DMS 273 treated with DMSO at 0.1 percent for 48 hours (cell line): ENCODE data around the gene GPR153.

Experiments used
- DNase-seq: peaks from one replicate; lab custom pipeline; 2025; lab: John Stamatoyannopoulos, UW

Gene GPR153

DNA sequence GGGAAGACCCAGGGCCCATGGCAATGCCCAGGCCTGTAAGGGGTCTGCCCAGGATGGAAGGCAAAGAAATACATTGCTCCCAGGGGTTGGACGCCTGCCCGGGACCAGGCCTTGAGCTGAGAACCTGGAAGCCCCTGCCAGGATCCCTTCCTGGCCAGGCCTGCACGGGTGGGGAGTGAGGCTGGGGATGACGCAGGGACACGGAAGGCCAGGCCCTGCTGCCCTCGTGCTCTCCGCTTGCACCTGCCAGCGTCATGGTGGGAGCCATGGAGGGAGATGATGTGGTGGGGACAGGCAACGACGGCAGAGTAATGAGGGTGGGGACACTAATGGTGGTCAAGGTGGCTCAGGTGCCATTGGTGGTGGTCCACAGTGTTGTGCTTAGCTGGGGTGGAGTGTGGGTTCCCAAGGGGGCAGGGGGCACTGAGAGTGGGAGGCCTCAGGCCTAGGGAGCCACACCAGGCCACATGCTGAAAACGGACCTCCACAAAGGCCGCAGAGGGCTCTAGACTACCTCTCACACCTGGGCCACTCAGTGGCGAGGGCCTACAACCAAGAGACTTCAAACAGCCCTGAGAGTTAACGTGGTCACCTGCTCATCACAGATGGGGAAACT, 12.6 kb downstream of the GPR153 start:
- no peak for DNase-seq

DNA sequence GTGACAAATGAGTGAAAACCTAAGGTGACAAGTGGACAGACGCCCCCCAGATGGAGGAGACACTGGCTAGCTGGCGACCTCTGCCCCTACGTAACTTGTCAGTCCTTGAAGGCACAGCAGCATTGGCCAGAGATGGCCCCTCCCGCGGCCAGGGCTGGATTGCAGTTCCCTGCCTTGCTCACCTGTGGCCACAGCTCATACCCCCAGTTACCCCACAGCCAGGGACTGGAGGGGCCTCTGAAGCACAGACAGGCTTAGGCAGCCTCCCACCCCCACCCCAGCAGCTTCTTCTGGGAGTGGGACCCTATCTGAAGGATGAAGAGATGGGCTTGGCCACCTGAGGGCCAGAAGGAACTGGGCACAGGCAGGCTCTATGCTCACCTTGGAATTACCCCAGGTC, 13.2 kb downstream of the GPR153 start:
- DNase-seq = no peak

DNA sequence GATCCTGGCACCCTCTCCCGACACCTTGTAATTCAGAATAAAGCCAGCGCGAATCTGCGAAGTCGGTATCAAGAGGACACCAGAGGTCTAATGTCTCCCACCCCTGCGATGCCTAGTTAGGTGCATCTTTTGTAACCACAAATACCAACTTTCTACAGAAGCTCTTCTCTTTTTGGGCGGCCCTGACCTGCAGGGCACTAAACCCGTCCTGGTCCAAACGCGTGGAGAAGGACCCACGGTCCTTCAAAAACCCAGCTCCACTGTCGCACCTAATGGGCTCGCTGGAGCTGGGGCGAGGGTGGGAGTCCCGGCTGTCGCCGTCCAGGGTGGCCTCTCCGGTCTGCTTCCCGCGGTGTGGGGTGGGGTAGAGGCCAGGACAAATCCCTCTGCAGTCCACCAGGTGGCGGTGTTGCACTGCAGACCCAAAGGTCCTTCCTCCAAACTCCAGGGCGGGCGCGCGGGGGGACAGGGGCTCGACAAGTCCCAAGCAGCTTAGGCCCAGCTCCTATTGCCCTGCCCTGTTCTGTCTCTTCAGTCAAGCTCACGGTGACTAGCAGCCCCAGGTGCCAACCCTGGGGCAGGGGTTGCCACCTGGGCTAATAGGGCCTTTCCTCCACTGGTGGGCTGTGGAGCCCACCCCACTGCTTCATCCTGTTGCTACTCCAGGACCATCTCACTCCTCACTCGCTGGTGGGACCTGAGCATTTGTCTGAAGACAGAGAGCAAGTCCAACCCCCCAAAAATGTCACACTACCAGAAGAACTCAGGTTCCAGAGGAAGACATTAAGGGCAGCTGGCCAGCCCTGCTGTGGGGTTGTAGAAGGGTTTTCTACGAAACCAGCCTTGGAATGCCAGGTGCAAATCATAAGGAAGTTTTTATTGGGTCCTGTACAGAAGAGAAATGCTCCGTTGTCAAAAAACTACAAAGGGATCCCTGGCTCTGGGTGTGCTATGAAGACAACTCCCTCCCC, 14.1 kb downstream of the GPR153 start:
- DNase-seq = peak; percentile 42

DNA sequence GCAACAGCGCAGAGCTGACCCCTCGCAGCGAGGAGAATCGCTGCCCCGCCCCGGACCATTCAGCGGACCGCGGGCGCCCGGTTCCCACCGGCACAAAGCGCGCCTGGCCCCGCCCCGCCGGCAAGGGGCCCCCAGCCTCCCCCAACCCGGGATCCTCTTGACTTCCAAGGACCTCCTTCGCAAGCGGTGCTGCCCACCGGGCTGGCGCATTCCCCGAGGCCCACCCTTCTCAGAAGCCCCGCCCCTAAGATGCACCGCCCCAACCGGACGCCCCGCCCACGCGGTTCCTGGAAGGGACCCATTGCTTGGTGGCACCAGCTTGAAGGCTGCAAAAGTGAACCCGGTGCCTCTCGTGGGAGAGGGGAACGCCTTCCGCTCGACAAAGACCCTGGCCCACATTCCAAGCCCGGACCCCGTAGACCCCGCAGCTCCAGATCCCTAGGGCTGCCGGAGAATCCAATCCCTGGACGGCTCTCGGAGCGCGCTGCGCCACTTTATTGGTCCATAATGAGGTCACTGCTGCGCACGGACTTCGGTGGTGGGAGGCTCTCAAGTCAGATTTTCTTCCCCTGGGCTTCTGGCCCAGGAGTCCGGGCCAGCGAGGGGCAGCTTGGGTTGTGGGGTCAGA, 14.9 kb downstream of the GPR153 start:
- DNase-seq = no peak

DNA sequence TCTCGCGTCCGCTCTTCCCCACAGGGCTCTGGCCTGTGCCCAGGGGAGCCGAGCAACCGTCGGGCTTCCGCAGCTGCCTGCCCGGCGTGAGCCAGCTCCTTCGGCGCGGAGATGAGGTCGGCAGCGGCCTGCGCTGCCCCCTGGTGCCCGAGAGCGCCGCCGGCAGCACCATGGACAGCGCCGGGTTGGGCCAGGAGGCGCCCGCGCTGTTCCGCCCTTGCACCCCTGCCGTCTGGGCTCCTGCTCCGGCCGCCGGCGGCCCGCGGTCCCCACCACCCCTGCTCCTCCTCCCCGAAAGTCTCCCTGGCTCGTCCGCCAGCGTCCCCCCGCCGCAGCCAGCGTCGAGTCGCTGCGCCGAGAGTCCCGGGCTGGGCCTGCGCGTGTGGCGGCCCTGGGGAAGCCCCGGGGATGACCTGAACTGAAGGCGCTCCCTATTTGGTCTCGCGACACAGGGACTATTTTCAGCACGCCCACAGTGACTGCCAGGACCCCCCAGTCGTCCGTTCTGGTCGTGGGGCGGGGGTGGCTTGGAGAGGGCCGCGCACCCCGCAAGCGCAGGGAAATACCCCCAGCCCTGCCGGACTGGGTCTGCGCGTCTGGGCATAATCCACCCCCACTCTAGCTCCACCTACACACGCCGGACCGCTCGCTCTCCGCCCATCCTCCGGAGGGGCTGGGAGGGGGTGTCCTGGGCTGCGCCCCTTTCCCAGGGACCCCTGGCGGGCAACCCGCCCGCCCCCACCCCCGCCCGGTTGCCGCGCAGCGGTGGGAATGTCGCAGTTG, 15.6 kb downstream of the GPR153 start:
- DNase-seq = no peak

DNA sequence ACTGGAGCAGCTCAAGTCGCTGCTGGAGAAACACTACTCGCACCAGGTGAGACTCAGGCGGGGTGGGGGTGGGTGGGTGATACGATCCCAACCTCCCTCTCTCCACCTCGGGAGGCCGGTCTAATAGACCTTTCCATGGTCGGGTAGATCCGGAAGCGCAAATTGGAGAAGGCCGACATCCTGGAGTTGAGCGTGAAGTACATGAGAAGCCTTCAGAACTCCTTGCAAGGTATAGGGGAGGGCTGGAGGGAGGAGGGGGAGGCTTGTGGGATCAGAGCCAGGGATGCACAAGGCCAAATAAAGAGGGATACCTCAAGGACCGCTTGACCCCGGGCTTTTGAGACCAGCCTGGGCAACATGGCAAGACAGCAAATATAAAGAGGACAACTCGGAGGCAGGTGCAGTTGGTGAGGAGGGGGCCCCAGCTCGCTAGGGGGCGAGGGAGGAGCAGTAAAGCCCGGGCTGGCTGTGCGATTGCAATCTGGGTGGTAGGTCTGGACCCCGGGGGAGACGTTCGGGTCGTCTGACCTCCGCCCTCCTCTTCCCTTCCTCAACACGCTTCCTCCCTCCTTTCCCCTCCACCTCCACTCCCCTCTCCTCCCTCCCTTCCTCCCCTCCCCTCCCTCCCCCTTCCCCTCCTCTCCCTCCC, 16.4 kb downstream of the GPR153 start:
- no peak for DNase-seq

DNA sequence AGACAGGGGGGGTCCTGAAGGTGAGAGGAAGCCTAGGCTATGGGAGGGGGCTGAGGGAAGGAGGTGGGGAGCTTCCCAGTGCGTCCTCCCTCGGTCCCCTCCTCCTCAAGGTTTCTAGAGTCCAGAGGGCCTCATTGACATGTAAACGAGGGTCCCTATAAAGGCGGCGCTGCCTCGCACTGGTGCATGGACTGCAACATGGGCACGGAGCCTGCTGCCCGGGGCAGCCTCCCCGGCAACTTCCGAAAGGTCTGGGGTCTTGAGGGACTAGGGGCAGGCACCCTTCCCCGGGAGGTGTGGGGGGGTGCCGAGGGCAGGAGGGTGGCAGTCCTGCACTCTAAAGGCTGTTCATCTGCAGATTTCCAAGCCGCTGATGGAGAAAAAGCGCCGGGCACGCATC, 16.9 kb downstream of the GPR153 start, which contains the start of gene HES3:
Gene HES3, plus strand, starts transcription at position 187 of the 400 bp plus-strand sequence. Its CDS starts 187 bp downstream, at position 374.
- DNase-seq = no peak

DNA sequence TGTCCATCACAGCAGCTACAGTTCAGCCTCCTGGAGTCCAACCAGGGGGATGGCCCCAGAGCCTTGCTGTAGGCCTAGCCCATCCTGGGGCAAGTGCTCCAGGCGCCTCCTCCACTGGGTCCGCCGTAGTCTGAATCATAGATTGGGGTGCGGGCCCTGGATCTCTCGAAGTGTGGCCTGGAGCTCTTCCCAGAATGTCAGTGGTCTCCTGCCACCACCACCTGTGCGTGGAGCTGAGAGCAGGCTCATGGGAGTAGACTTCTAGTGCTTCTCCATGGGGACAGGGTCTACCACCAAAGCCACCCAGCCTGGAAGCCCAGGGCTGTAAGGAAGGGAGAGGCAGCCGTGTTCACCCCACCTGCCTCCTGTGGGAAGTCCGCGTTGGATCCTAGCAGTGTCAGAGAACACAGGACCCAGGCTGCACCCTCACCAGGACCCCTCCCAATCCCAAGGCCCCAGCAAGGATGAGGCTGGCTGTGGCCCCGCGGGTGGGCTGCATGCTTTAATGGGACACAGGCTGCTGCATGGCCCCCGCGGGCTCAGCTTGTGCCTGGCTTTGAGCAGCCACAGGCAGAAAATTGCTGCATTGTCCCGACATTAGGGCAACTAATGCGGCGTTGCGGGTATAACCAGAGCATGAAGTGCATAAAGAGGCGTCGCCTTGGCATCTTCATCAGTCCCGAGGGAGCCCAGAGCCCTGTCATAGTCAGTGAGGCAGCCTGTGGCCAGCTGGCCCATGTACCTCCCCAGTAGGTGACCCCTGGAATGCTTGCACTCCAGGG, 17.7 kb downstream of the GPR153 start:
- DNase-seq = no peak

DNA sequence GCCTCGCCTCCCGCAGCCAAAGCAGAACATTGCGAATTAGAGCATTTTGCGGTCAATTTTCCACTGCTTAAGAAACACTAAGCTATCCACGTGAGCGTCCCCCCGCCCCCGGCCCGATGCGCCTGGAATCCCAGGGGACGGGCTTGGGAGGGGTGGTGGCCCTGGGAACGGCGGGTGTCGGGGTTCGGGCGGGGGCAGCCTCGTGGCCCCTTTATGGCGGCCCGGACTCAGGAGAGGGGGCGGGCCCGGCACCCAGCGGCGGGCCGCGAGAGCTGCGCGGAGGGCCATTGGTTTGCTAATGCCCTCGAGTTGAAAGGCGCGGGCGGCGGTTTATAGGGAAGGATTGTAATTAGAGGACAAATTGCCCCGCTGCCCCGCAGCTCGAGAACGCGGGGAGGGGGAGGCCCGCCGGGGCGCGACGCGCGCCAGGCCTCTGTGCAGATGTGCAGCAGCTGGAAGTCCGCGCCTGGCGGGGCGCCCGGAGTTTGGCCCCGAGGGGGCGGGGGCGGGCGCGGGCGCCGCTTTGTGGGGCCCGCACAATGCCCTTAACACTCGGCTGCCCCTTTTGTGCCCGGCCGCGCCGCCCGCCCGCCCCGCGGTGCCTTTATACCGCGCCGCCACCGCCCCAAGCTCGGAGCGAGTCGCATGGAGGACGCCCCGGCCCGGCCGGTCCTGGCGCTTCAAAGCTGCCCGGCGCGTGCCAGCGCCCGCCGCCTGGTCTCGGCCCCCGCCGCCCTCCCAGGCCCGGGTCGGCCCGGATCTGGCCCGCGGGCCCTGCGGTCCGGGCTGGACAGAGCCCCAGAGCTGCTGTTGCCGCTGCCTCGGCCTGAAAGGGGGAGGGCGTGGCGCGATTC, 18.8 kb downstream of the GPR153 start:
- DNase-seq = no peak

DNA sequence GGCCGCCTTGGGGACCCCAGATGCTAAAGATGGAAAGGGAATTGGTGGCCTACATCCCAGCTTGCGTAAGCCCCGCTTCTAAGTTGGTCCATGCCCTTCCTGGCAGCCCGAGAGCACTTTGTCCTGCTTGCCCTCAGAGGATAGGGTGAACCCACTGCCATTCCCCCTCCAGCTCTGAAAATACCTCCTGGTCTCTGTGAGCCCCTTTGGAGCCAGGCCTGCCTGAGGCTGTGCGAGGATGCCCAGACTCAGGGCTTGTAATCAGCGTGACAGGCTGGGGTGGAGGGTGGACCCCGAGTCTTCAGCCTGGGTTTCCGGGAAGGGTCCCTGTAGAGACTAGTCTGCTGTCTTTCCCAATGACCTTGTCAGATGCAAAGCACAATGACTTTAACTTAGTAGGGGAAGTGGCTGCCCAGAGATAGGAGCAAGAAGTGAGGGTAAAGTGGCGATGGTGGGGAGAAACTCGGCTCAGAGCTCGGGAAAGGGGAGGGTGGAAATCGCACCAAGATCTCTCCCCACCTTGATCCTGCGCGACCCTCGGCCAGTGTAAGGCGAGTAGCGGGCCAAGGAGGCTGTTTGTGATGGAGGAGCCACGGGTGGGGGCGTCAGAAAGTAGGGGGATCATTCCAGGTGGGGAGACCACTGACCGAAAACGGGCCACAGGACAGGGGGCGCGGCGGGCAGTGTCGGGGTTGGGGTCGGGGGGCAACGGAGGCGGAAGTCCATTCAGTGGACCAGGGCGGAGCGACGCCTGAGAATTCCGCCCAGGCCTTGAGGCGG, 19.6 kb downstream of the GPR153 start:
- DNase-seq = no peak

DNA sequence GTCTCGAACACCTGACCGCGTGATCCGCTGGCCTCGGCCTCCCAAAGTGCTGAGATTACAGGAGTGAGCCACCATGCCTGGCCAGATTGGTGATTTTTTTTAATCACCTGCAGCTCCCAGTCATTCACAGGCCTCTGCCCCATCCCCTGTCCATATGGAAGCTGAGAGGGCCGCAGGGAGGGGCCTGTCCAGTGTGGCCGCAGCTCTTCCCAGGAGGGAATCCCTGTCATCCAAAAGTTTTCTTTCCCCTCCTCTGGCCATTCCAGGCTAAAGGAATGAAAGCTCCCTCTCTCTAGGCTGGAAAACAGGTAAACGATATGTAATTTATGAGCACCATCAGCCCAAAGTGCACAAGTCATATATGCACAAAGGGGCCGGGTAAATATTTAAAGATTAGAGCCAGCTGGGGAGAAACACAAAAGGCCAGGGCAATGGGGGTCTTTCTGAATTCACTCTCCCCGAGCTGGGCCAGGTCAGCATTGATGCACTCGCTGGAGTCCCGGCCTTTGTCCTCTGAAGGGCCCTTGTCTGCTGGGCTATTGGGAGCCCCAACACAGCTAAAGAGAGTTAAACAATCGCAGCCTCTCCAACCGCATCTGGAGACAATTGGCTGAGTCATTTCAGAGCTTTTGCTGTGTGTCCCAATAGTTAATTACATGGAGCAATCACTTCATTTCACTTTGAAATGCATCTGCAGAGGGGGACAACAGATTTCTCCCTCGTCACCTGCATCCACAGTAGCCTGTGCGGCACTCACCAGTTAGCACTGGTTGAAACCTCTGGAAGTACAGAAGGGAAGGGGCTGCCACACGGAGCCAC, 20.7 kb downstream of the GPR153 start:
- DNase-seq = no peak

DNA sequence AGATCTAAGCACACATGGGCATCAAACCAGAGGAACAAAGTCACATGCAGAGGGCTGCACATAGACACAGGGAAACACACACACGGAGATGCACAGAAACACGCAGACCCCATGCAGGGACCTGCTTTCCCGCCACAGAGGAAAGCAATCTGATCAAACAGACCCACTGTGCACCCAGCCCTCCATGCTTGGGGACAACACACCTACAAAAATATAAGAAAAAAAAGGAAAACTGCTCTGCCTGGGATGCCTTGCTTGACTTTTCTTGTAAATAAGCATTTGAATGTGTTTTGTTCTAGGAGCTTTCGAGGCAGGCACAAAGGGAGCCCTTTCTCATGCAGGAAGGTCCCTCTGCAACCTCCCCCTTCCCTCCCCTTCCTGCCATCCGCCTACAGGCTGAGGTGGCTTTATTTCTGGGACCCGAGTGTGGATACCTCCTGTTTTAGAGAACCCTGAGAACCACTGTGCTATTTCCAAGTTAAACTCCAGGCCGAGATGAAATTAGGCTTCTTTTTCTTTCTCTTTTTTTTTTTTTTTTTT, 21.6 kb downstream of the GPR153 start:
- DNase-seq = no peak

DNA sequence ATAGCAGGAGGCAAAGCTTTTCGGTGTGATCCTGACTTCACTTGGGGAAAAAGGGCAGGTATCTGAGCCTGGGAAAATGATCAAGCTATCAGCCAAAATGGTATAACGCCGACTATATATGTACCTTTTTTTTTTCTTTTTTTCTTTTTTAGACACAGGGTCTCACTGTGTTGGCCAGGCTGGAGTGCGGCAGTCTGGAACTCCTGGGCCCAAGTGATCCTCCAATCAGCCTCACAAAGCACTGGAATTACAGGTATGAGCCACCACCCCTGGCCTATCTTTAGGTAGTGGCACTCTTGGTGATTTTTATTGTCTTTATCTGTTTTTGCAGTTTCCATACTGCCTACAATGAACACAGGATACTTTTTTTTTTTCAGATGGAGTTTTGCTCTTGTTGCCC, 23.8 kb downstream of the GPR153 start:
- no peak for DNase-seq

DNA sequence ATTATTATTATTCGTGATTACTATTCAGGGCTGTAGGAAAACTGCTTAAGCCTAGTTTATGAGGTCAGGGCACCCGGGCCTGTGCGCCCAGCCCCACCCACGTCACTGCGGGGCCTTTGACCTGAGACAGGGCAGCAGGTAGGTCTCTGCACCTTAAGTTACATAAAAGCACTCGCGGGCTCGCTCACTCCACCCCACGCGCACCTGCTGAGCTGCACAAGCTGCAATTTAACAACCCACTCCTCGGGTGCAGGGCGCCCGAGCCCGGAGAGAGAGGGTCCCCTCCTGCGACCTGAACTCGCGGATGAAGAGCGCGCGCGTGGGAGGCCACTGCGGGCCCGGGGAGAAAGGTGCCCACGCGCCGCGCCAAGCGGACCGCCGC, 25.6 kb downstream of the GPR153 start:
- no peak for DNase-seq

DNA sequence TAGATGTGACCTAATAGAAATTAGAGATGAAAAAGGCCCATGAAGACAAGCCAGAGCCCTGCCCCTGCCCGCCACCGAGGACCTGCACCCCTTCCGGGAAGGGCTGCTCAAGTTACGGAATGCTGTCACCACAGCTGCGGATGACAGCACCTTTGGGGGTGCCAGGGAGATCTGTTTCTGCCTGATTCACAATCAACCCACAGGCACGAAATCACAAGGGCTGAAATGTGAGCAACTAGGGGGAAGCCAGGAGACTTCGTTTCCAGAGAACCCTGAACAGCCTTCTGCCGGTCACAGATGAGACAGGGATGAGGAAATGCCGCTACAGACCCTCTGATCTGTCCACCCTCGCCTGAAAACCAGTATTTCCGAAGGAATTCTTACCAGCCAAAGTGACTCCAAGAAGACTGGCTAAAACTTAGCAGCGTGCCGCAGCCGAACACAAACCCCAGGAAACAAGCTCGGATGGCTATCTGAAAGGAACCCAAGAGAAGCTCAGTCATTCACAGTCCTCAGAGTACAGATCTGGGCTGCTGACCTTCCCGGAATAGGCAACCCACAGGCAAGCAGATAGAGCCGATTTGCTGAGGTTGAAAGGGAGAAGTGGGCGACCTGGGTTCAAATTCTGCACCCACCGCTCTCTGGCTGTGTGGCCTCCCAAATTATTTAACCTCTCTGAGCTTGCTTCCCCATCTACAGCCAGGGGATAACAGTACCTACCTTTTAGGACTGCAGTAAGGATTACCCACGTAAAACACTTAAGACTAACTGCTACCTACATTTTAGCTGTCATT, 26.2 kb downstream of the GPR153 start:
- DNase-seq = no peak

DNA sequence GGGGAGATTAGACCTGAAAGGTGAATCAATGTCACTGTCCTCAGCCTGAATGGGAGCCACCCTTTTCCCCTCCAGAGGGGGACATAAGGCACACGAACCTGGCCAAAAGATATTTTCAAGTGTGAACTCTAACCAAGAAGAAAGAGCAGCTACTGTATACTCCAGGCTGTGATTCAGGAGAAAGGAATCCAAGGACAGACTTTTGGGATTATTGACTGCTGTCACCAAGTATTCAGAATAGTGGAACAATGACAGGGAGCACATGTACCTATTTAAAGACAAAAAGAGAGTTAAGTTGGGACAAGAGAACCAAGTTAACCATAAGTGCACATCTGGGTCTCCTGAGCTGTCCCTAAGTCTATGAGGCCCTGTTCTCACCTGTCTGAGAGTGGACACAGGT, 27.5 kb downstream of the GPR153 start:
- no peak for DNase-seq

DNA sequence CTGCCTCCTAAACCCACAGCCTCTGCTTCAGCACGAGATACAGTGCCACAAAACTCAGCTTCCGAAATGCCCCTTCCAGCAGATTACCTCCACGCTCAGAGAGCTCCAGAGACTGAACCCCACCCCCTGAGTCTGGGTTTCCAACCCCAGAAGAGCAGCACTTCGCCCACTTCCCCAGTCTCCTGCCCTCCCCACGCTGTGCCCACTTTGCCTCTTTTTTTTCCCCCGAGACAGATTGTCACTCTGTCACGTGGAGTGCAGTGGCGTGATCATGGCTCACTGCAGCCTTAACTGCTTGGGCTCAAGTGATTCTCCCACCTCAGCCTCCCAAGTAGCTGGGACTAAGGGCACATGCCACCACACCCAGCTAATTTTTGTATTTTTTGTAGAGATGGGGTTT, 35.2 kb downstream of the GPR153 start:
- no peak for DNase-seq
